Suprapubic skin (tissue), 4 donors: ENCODE data around the gene ANKRD22. TPM values are rescaled to one million over a fixed set of nuclear protein-coding genes. Genes with fewer than 3 reads are reported as not detected.
A peak's percentile ranks its signal among the peaks of the same experiment; 100 is the strongest.

Experiments used
- DNase-seq, 2 donors: peaks; one replicate each; pipeline ENCODE4 v3.0.0-alpha.2; 2019; ENCODE audit warnings: low spot score in 2 of 2
- H3K27ac ChIP-seq: fragments of 200-600 bp; sonication (generic); one replicate; pipeline ENCODE4 v1.5.1; 2019
- H3K27me3 ChIP-seq: fragments of 200-600 bp; sonication (generic); one replicate; pipeline ENCODE4 v1.5.1; 2019
- H3K36me3 ChIP-seq: fragments of 200-600 bp; sonication (generic); one replicate; pipeline ENCODE4 v1.5.1; 2019
- H3K4me1 ChIP-seq: fragments of 200-600 bp; sonication (generic); one replicate; pipeline ENCODE4 v1.5.1; 2019
- H3K4me3 ChIP-seq: fragments of 200-600 bp; sonication (generic); one replicate; pipeline ENCODE4 v1.5.1; 2019; ENCODE audit warnings: mild to moderate bottlenecking
- H3K9me3 ChIP-seq: fragments of 200-600 bp; sonication (generic); one replicate; pipeline ENCODE4 v1.5.1; 2019
- CTCF ChIP-seq, 2 donors: fragments of 200-600 bp in 1 of 2; fragments of 450-650 bp in 1 of 2; sonication (generic) in 1 of 2; IDR thresholded peaks; one replicate each; pipeline ENCODE4 v1.5.1; 2016 to 2019; ENCODE audit warnings: antibody characterized with exemption in 2 of 2, mild to moderate bottlenecking in 1 of 2, moderate library complexity in 1 of 2
- EP300 ChIP-seq: sonication (generic); formaldehyde crosslinking; IDR thresholded peaks from one replicate; pipeline ENCODE4 v1.6.1; 2017; ENCODE audit warnings: antibody characterized with exemption
- POLR2A ChIP-seq, 2 donors: fragments of 450-650 bp; IDR thresholded peaks; one replicate each; pipeline ENCODE4 v1.6.1; 2017; ENCODE audit warnings: antibody characterized with exemption in 2 of 2, mild to moderate bottlenecking in 2 of 2, moderate library complexity in 2 of 2
- POLR2AphosphoS5 ChIP-seq, 3 donors: sonication (generic); formaldehyde crosslinking; IDR thresholded peaks; one replicate each; pipeline ENCODE4 v1.6.1; 2017; ENCODE audit warnings: antibody characterized with exemption in 3 of 3
- WGBS: methylation state at CpG from one replicate; pipeline ENCODE4 v1.1.5; 2018; 5-methylcytosine and 5-hydroxymethylcytosine counted together
- total RNA-seq, 4 donors: library from RNA; depleted of rRNA; stranded (reverse); fragments of >200 nt; gene quantifications; one replicate each; pipeline ENCODE4 v1.1.0, GENCODE V29; 2016

Gene ANKRD22
- total RNA-seq, 4 donors from 2014 or later, result 19.6 to 30.1 (median 29.3) TPM

- TF ChIP-seq EP300 (no peak), CTCF (IDR thresholded peaks at IDR 0.05) (no peak), POLR2A (IDR thresholded peaks at IDR 0.05) (no peak), POLR2AphosphoS5 (IDR thresholded peaks at IDR 0.05) (no peak)
- Histone ChIP-seq H3K4me3 (no peak overlapping the region), H3K27ac (peak overlapping the region; percentile 71), H3K4me1 (peaks cover 44% of the 10 kb centered on the region), H3K36me3 (no peaks in the 10 kb centered on the region), H3K9me3 (no peaks in the 10 kb centered on the region), H3K27me3 (no peaks in the 10 kb centered on the region)
- WGBS, result 90% methylated on average over 1 of the region's 1 CpG
- no peak for DNase-seq
Observed at GRCh38 chr10:88849234-88849633, 2.4 kb downstream of the ANKRD22 start.

- H3K9me3 ChIP-seq, result no peaks in the 10 kb centered on the region
- WGBS, result 7% methylated on average over 1 of the region's 1 CpG
- H3K4me3 ChIP-seq, result no peak overlapping the region
- TF ChIP-seq CTCF (IDR thresholded peaks at IDR 0.05) (no peak), POLR2A (IDR thresholded peaks at IDR 0.05) (no peak), POLR2AphosphoS5 (IDR thresholded peaks at IDR 0.05) (no peak), EP300 (no peak)
- H3K27me3 ChIP-seq, result no peaks in the 10 kb centered on the region
- peaks cover 39% of the 10 kb centered on the region for H3K4me1 ChIP-seq
- no peak for DNase-seq
- no peaks in the 10 kb centered on the region for H3K36me3 ChIP-seq
- no peak overlapping the region for H3K27ac ChIP-seq
Observed at GRCh38 chr10:88848499-88848898, 3.1 kb downstream of the ANKRD22 start.

GRCh38 chr10:88843171-88843570 is 8.5 kb downstream of the ANKRD22 start:
- TF ChIP-seq POLR2A (IDR thresholded peaks at IDR 0.05) (no peak), CTCF (IDR thresholded peaks at IDR 0.05) (no peak), EP300 (no peak), POLR2AphosphoS5 (IDR thresholded peaks at IDR 0.05) (no peak)
- Histone ChIP-seq H3K36me3 (no peaks in the 10 kb centered on the region), H3K9me3 (no peaks in the 10 kb centered on the region), H3K4me1 (peaks cover 18% of the 10 kb centered on the region), H3K27me3 (no peaks in the 10 kb centered on the region), H3K4me3 (no peak overlapping the region), H3K27ac (no peak overlapping the region)
- DNase-seq, result no peak
- 95% methylated on average over 4 of the region's 4 CpGs for WGBS

GRCh38 chr10:88841316-88842111 is 10.1 kb downstream of the ANKRD22 start:
- TF ChIP-seq EP300 (no peak), POLR2A (IDR thresholded peaks at IDR 0.05) (no peak), CTCF (IDR thresholded peaks at IDR 0.05) (no peak), POLR2AphosphoS5 (IDR thresholded peaks at IDR 0.05) (no peak)
- DNase-seq, result no peak
- H3K4me3 ChIP-seq, result no peak overlapping the region
- no peaks in the 10 kb centered on the region for H3K27me3 ChIP-seq
- no peaks in the 10 kb centered on the region for H3K36me3 ChIP-seq
- H3K27ac ChIP-seq, result no peak overlapping the region
- H3K4me1 ChIP-seq, result peaks cover 27% of the 10 kb centered on the region
- 59% methylated on average over 6 of the region's 6 CpGs for WGBS
- H3K9me3 ChIP-seq, result no peaks in the 10 kb centered on the region

- H3K9me3 ChIP-seq, result no peaks in the 10 kb centered on the region
- peaks cover 32% of the 10 kb centered on the region for H3K4me1 ChIP-seq
- H3K27ac ChIP-seq, result no peak overlapping the region
- WGBS, result 91% methylated on average over 5 of the region's 5 CpGs
- H3K4me3 ChIP-seq, result no peak overlapping the region
- DNase-seq, result no peak
- TF ChIP-seq POLR2AphosphoS5 (IDR thresholded peaks at IDR 0.05) (no peak), EP300 (no peak), POLR2A (IDR thresholded peaks at IDR 0.05) (no peak), CTCF (IDR thresholded peaks at IDR 0.05) (no peak)
- no peaks in the 10 kb centered on the region for H3K27me3 ChIP-seq
- H3K36me3 ChIP-seq, result no peaks in the 10 kb centered on the region
Observed at GRCh38 chr10:88840881-88841280, 10.8 kb downstream of the ANKRD22 start.
